Activated naive CD4-positive, alpha-beta T cell treated with anti-CD3 and anti-CD28 coated beads, Interleukin-2, amount 10 ng/mL, durations not matched to agents 7 days and 5 days (primary cell): ENCODE measurements around the gene WASF2.
A peak's percentile ranks its signal among the peaks of the same experiment; 100 is the strongest.
"Not testable (repeated sequence)": the region's sequence is repeated elsewhere in the genome, so short reads cannot be mapped to it uniquely, and the experiment has no call there.

Experiments
- CTCF ChIA-PET: fragments of 350-600 bp; sonication (Branson Sonifier 250); formaldehyde crosslinking; loops from one replicate; lab custom pipeline; 2021; ENCODE audit warnings: antibody characterized with exemption; lab: Charles Lee
- DNase-seq: peaks from one replicate; pipeline ENCODE4 v3.0.0-alpha.2; 2020
- H3K27ac Mint-ChIP-seq: one replicate; pipeline ENCODE4 v1.8.0; 2021; ENCODE audit warnings: mild to moderate bottlenecking, moderate library complexity, mixed read lengths
- H3K27me3 Mint-ChIP-seq: one replicate; pipeline ENCODE4 v1.8.0; 2021; ENCODE audit warnings: mild to moderate bottlenecking, mixed read lengths
- H3K36me3 Mint-ChIP-seq: one replicate; pipeline ENCODE4 v1.8.0; 2021; ENCODE audit warnings: mixed read lengths
- H3K4me1 Mint-ChIP-seq: one replicate; pipeline ENCODE4 v1.8.0; 2021; ENCODE audit warnings: mixed read lengths
- H3K4me3 Mint-ChIP-seq: one replicate; pipeline ENCODE4 v1.8.0; 2021; ENCODE audit warnings: mild to moderate bottlenecking, moderate library complexity, mixed read lengths
- H3K9me3 Mint-ChIP-seq: one replicate; pipeline ENCODE4 v1.8.0; 2021; ENCODE audit warnings: mixed read lengths

Gene WASF2

GRCh38 chr1:27472098-27472497, 17.9 kb downstream of the WASF2 start:
- not testable (repeated sequence) for H3K27ac Mint-ChIP-seq, H3K9me3 Mint-ChIP-seq, DNase-seq, H3K27me3 Mint-ChIP-seq, H3K4me3 Mint-ChIP-seq
- CTCF ChIA-PET = interaction anchor here (1.3 kb wide), 1 partner anchor 18 kb away, joined by 3 read pairs; the partner anchor contains the start of gene WASF2
- H3K36me3 Mint-ChIP-seq = peaks cover 34% of the 10 kb centered on the region
- H3K4me1 Mint-ChIP-seq = peaks cover 52% of the 10 kb centered on the region

GRCh38 chr1:27471477-27471876, 18.5 kb downstream of the WASF2 start:
- no peak overlapping the region for H3K27ac Mint-ChIP-seq
- DNase-seq = no peak
- CTCF ChIA-PET = no interaction called here
- H3K4me1 Mint-ChIP-seq = peaks cover 46% of the 10 kb centered on the region
- no peak overlapping the region for H3K4me3 Mint-ChIP-seq
- H3K9me3 Mint-ChIP-seq = no peaks in the 10 kb centered on the region
- no peaks in the 10 kb centered on the region for H3K27me3 Mint-ChIP-seq
- H3K36me3 Mint-ChIP-seq = peaks cover 29% of the 10 kb centered on the region

DNA sequence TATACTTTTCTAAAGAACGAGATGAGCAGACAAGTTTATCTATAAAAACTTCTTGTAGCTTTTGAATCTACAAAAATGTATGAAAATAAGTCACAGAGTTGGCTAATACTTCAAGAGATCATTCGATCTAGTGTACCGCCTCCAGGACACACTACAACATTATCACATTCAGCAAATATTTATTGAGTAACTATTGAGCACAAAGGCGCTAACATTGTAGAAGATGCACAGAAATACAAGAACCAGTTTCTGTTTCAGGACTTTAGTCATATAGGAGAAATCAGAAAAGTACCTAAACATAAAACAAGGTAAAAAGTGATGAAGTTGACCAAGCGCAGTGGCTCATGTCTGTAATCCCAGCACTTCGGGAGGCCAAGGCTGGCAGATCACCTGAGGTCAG, 20.6 kb downstream of the WASF2 start:
- H3K9me3 Mint-ChIP-seq = no peaks in the 10 kb centered on the region
- CTCF ChIA-PET = no interaction called here
- peaks cover 34% of the 10 kb centered on the region for H3K4me1 Mint-ChIP-seq
- no peak overlapping the region for H3K27ac Mint-ChIP-seq
- no peaks in the 10 kb centered on the region for H3K27me3 Mint-ChIP-seq
- no peak overlapping the region for H3K4me3 Mint-ChIP-seq
- H3K36me3 Mint-ChIP-seq = peaks cover 25% of the 10 kb centered on the region
- DNase-seq = no peak

GRCh38 chr1:27468378-27468777, 21.6 kb downstream of the WASF2 start:
- peaks cover 25% of the 10 kb centered on the region for H3K4me1 Mint-ChIP-seq
- H3K27me3 Mint-ChIP-seq, H3K9me3 Mint-ChIP-seq, CTCF ChIA-PET, H3K4me3 Mint-ChIP-seq, DNase-seq: not testable (repeated sequence)
- H3K27ac Mint-ChIP-seq = peak overlapping the region; percentile 19
- H3K36me3 Mint-ChIP-seq = peaks cover 21% of the 10 kb centered on the region

DNA sequence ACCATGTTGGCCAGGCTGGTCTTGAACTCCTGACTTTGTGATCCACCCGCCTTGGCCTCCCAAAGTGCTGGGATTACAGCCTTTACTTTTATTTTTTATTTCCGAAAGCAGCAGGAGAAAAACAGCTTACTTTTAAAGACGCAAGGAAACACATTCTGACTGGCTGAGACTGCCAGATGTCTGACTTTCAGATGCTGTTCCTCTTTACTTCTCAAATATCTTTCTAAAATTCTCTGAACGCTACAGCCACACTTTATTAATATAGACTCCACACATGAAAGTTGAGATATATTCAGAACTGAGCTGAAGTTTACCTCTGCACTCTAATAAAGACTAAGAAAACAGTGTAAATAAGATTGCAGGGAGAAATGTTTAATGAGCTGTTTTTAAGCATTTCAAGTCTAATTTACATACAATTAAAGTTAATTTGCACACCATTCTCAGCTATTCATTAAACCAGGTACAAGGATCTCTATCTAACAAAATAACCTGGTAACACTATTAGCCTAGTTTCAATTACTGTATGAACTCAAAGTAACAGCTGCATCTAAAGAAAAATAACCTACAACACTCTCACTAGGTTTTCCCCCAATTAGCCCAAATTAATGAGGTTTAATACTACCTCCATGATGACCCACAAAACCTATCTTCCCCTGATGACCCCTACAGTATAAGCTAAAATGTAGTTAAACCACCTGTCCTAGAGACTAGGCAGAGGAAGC, 24.9 kb downstream of the WASF2 start:
- CTCF ChIA-PET = interaction anchor here (1.0 to 1.5 kb wide), 4 partner anchors 30 to 63 kb away, joined by 3 to 5 read pairs (median 4); no protein-coding TSS in a partner anchor
- Mint-ChIP-seq H3K27me3 (no peaks in the 10 kb centered on the region), H3K4me1 (peaks cover 19% of the 10 kb centered on the region), H3K9me3 (no peaks in the 10 kb centered on the region), H3K4me3 (no peak overlapping the region), H3K36me3 (peaks cover 15% of the 10 kb centered on the region), H3K27ac (no peak overlapping the region)
- DNase-seq = no peak

DNA sequence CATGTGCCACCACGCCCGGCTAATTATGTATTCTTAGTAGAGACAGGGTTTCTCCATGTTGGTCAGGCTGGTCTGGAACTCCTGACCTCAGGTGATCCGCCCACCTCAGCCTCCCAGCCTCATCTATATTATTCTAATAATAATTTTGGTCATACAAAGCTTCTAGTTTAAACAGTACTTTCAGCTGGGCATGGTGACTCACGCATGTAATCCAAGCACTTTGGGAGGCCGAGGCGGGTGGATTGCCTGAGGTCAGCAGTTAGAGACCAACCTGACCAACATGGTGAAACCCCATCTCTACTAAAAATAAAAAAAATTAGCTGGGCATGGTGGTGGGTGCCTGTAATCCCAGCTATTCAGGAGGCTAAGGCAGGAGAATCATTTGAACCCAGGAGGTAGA, 26.1 kb downstream of the WASF2 start:
- H3K27me3 Mint-ChIP-seq, H3K27ac Mint-ChIP-seq, H3K4me3 Mint-ChIP-seq, DNase-seq, H3K36me3 Mint-ChIP-seq, H3K9me3 Mint-ChIP-seq: not testable (repeated sequence)
- CTCF ChIA-PET = interaction anchor here (1.0 to 1.4 kb wide), 2 partner anchors 29 to 62 kb away, joined by 3 to 4 read pairs; no protein-coding TSS in a partner anchor
- H3K4me1 Mint-ChIP-seq = peaks cover 14% of the 10 kb centered on the region

DNA sequence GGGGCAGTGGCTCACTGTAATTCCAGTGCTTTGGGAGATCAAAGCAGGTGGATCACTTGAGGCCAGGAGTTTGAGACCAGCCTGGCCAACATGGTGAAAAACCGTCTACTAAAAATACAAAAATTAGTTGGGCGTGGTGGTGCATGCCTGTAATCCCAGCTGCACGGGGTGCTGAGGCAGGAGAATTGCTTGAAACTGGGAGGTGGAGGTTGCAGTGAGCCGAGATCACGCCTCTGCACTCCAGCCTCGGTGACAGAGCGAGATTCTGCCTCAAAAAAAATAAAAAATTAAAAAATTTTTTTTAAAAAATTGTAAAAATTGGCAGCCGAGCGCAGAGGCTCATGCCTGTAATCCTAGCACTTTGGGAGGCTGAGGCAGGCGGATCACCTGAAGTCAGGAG, 31.4 kb downstream of the WASF2 start:
- H3K4me1 Mint-ChIP-seq = peaks cover 39% of the 10 kb centered on the region
- not testable (repeated sequence) for H3K27me3 Mint-ChIP-seq, H3K4me3 Mint-ChIP-seq, H3K27ac Mint-ChIP-seq, H3K9me3 Mint-ChIP-seq, DNase-seq
- peaks cover 12% of the 10 kb centered on the region for H3K36me3 Mint-ChIP-seq
- CTCF ChIA-PET = interaction anchor here (0.7 kb wide), 1 partner anchor 54 kb away, joined by 3 read pairs; no protein-coding TSS in a partner anchor

- Mint-ChIP-seq H3K9me3 (no peaks in the 10 kb centered on the region), H3K27ac (peak overlapping the region; percentile 73), H3K4me1 (peaks cover 45% of the 10 kb centered on the region), H3K27me3 (no peaks in the 10 kb centered on the region), H3K36me3 (peaks cover 16% of the 10 kb centered on the region), H3K4me3 (peak overlapping the region; percentile 2)
- DNase-seq = peak; percentile 51
- CTCF ChIA-PET = interaction anchor here (0.9 to 1.6 kb wide), 4 partner anchors 10 to 39 kb away, joined by 3 to 5 read pairs (median 4); no protein-coding TSS in a partner anchor
These were observed 34.7 kb downstream of the WASF2 start for GRCh38 chr1:27455139-27455811.

- no peak for DNase-seq
- Mint-ChIP-seq H3K27me3 (no peaks in the 10 kb centered on the region), H3K36me3 (peaks cover 21% of the 10 kb centered on the region), H3K4me3 (no peak overlapping the region), H3K4me1 (peaks cover 41% of the 10 kb centered on the region), H3K27ac (peak overlapping the region; percentile 73), H3K9me3 (no peaks in the 10 kb centered on the region)
- CTCF ChIA-PET = interaction anchor here (1.6 kb wide), 1 partner anchor 38 kb away, joined by 5 read pairs; no protein-coding TSS in a partner anchor
These were observed 35.4 kb downstream of the WASF2 start for GRCh38 chr1:27454610-27455009.

DNA sequence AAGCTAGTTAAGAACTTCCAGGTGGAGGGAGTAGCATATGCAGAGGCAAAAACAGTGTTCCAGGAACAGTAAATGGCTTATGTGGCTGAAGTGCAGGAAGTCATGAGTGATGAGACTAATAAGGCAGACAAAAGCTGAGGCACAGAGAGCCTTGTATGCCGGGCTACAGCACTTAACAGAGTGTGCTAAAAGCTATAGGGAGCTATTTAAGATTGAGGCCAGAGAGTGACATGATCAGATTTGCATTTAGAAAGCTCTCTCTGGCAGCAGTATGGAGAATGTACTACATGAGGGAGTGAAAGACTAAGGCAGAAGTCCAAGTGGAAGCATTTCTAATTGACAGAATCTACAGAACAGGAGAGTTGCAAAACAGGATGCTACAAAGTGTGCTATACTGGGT, 38.6 kb downstream of the WASF2 start:
- no peaks in the 10 kb centered on the region for H3K27me3 Mint-ChIP-seq
- H3K9me3 Mint-ChIP-seq = no peaks in the 10 kb centered on the region
- peaks cover 39% of the 10 kb centered on the region for H3K36me3 Mint-ChIP-seq
- H3K27ac Mint-ChIP-seq = peak overlapping the region; percentile 75
- CTCF ChIA-PET = interaction anchor here (1.0 kb wide), 1 partner anchor 72 kb away, joined by 3 read pairs; no protein-coding TSS in a partner anchor
- DNase-seq = no peak
- peaks cover 43% of the 10 kb centered on the region for H3K4me1 Mint-ChIP-seq
- no peak overlapping the region for H3K4me3 Mint-ChIP-seq

DNA sequence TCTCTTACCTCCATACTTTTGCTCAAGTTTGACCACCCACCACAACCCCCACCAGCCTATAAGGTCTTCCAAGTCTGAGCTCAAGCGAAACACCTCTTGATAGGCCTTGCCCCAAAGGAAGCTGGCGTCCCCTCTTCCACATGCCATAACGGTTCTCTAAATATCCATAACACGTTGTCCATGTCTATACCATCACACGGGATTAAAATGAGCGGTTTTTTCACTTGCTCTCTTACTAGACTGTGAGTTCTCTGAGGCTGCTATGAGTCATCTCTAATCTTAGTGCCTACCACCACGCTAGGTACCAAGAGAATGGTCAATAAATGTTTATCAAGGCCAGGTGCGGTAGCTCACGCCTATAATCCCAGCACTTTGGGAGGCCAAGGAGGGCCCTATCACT, 41.0 kb downstream of the WASF2 start:
- peaks cover 34% of the 10 kb centered on the region for H3K36me3 Mint-ChIP-seq
- H3K4me3 Mint-ChIP-seq = no peak overlapping the region
- H3K27me3 Mint-ChIP-seq = no peaks in the 10 kb centered on the region
- DNase-seq = no peak
- H3K27ac Mint-ChIP-seq = no peak overlapping the region
- CTCF ChIA-PET = interaction anchor here (0.7 kb wide), 1 partner anchor 18 kb away, joined by 3 read pairs; no protein-coding TSS in a partner anchor
- H3K9me3 Mint-ChIP-seq = no peaks in the 10 kb centered on the region
- peaks cover 40% of the 10 kb centered on the region for H3K4me1 Mint-ChIP-seq

DNA sequence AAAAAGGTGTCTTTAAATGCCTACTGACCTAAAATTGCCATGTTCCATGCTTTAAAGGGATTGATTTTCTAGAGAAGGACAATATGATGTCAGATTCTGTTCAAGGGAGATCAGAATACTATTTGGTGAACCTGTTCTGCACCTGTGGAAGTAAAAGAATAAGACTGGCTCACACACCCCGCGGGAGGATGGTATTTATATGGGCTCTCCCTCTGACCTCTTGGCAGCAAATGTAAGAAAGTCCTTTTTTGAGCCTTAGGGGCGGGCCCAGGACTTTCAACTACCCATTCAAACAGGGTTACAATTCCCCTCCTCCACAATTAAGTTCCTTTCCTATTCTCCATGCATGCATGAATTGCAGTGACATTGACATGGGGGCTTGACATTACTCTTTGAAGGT, 42.1 kb downstream of the WASF2 start:
- peaks cover 40% of the 10 kb centered on the region for H3K4me1 Mint-ChIP-seq

GRCh38 chr1:27447399-27447798, 42.6 kb downstream of the WASF2 start:
- H3K36me3 Mint-ChIP-seq = peaks cover 34% of the 10 kb centered on the region
- no peaks in the 10 kb centered on the region for H3K9me3 Mint-ChIP-seq
- CTCF ChIA-PET = interaction anchor here (1.0 to 1.4 kb wide), 3 partner anchors 10 to 31 kb away, joined by 3 to 5 read pairs (median 4); no protein-coding TSS in a partner anchor
- no peak for DNase-seq
- no peak overlapping the region for H3K4me3 Mint-ChIP-seq
- H3K27ac Mint-ChIP-seq = no peak overlapping the region
- H3K4me1 Mint-ChIP-seq = peaks cover 40% of the 10 kb centered on the region
- no peaks in the 10 kb centered on the region for H3K27me3 Mint-ChIP-seq

More for the DNA sequence above, 42.1 kb downstream of the WASF2 start:
- DNase-seq = no peak
- H3K9me3 Mint-ChIP-seq = no peaks in the 10 kb centered on the region
- H3K27me3 Mint-ChIP-seq = no peaks in the 10 kb centered on the region
- no peak overlapping the region for H3K27ac Mint-ChIP-seq
- H3K36me3 Mint-ChIP-seq = peaks cover 34% of the 10 kb centered on the region
- no peak overlapping the region for H3K4me3 Mint-ChIP-seq
- CTCF ChIA-PET = interaction anchor here (1.0 to 1.4 kb wide), 3 partner anchors 9 to 31 kb away, joined by 3 to 5 read pairs (median 4); no protein-coding TSS in a partner anchor

- H3K36me3 Mint-ChIP-seq = peaks cover 34% of the 10 kb centered on the region
- no peak overlapping the region for H3K27ac Mint-ChIP-seq
- H3K9me3 Mint-ChIP-seq = no peaks in the 10 kb centered on the region
- no peak overlapping the region for H3K4me3 Mint-ChIP-seq
- no peak for DNase-seq
- H3K4me1 Mint-ChIP-seq = peaks cover 37% of the 10 kb centered on the region
- CTCF ChIA-PET = interaction anchor here (1.0 to 1.4 kb wide), 3 partner anchors 10 to 30 kb away, joined by 3 to 5 read pairs (median 4); no protein-coding TSS in a partner anchor
- no peaks in the 10 kb centered on the region for H3K27me3 Mint-ChIP-seq
These were observed 43.4 kb downstream of the WASF2 start for GRCh38 chr1:27446496-27447020.
